AML-193 (cell line): ENCODE results near the gene CABLES1.

ENCODE experiments used
- DNase-seq, 2 experiments: peaks; one replicate each; lab custom pipeline; 2025; lab: John Stamatoyannopoulos, UW

The CABLES1 gene

DNA sequence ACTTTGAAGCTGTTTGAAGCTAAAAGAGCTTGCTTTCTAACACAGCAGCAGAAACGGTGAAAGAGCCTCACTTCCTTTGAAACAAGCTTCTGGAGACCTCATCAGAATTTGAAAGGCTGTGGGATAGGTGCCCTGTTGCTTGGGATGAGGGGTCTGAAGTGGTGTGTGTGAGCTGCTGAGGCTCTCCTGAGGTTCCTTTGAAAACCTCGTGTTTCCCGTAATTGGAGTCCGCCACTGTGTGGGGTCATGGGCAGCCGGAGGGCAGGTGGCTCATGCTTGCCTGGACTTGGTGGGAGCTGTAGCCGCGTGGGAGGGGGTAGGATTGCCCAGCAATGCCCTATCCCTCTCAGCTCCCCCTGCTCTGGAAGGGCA is 34.4 kb downstream of the CABLES1 start:
- DNase-seq: no peak

DNA sequence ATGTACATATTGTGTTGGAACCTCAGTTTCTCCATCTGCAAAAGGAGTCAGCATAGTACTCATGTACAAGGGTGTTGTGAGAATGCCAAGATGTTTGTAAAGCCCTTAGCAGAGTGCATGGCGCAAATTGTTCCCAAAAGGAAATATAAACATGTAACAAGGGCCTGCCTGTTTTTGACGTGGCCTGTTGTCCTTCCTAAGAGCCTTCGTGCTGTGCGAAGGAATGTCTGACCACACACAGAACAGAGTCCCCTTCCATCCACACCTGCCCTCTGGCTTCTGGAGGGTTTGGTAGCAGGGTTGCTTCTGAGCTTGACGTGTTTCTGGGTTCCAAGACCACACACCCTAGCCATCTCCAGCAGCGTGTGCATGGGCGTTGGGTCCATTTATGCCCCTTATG is 34.9 kb downstream of the CABLES1 start:
- no peak for DNase-seq

DNA sequence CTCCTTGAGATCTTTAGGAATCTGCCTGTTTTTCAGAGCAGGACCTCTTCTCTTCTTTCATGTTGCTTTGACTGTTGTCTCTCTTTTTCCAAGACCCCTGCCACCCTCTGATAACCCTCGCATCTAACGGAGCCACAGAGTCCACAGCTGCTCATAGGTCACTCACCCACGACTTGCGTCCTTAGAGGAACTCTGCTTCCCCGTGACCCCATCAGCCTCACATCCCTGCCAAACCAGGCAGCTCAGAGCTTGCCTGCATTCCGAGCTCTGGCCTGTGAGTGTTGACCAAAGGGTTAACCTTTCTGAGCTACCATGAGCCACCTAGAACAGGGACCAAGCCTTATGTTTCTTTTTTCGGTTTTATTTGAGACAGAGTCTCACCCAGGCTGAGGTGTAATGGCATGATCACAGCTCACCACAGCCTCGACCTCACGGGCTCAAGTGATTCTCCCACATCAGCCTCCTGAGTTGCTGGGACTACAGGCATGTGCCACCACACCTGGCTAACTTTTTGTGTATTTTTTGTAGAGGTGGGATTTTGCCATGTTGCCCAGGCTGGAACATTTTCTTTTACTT is 36.4 kb downstream of the CABLES1 start:
- DNase-seq: no peak

- no peak for DNase-seq
Observed at GRCh38 chr18:23172591-23173380, 37.5 kb downstream of the CABLES1 start.

- DNase-seq: no peak
Observed at GRCh38 chr18:23173912-23174311, 38.6 kb downstream of the CABLES1 start.

DNA sequence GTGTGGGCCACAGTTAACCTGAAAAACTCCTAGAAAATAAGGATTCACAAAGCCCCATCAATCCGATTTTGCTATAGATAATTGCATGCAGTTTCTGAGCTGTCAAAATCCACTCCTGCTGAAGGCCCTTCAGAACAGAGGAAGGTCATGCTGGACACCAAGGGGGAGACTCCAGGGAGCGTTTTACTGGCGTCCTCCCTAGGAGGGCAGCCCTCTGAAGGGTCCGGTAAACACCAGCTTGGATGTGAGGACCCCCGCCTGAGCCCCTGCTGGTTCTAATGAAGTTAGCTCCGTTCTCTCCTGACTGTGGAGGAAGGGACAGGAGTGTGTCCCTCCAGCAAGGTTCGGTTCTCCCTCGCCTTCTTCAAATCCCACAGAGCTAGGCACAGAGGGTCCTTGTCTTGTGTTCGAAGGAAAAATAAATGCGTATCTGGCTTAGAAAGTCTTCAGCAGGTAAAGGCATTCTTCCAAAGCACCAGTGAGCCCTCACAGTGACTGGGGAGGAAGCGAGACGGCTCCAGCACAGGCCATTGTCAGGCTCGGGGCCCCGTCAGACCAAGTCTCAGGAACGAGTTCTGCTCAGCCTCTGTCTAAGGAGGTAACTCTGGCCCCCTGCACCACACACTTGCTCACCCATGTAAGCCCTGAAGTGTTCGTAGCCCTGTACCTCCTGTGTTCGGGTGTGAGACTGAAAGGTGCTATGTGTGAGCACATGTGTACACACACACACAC is 41.6 kb downstream of the CABLES1 start:
- DNase-seq: no peak

GRCh38 chr18:23177433-23178072 is 42.3 kb downstream of the CABLES1 start:
- no peak for DNase-seq

DNA sequence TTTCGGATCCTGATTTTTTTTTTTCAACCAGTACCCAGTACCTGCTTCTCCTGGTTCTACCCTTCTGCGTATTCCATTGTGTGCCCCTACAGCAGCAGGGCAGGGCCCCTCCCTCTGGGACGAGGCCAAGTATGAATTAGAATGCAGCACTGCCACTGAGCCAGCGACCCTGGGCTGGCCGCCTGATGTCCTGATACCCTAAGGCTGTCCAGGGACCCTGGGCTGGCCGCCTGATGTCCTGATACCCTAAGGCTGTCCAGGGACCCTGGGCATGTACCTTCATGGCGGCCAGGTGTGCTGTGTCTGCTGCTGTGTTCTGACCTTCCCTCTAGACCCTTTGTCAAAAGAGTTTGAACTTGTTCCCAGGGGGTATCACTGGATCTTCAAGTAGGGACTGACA is 42.9 kb downstream of the CABLES1 start:
- DNase-seq: no peak

DNA sequence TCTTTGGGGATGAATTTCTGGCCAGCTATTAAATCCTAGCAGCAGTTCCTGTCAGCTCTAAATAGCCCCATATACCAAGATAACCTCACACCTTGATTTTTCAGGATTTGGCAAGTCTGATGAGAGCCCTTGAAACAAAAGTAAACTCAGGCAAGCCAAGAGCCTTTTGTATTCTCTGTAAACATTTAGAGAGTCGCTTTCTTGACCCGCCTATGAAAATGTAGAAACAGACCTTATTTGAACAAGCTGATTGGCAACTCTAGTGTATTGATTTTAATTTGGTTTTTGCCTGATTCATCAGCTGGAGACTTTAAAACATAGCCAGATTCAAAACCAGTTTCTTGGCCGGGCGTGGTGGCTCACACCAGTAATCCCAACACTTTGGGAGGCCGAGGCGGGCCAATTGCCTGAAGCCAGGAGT is 43.4 kb downstream of the CABLES1 start:
- no peak for DNase-seq

DNA sequence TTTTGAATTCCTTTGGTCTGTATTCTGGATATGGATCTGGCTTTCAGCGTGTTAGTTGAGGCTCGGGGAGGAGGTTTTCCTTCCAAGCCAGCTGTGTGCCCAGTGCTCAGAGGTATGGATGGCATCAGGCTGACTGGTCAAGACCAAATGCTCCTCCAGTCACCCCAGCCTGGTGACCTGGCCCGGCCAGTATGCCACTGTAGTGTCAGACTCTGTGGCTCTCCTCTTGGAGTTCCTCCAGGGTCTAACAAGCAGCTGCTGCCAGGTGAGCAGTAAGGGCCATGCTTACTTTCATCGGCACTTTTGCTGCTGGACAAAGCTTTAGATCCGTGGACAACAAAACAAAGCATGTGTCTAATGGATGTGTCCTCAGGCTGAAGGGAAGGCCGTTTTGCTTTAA is 44.1 kb downstream of the CABLES1 start:
- no peak for DNase-seq

DNA sequence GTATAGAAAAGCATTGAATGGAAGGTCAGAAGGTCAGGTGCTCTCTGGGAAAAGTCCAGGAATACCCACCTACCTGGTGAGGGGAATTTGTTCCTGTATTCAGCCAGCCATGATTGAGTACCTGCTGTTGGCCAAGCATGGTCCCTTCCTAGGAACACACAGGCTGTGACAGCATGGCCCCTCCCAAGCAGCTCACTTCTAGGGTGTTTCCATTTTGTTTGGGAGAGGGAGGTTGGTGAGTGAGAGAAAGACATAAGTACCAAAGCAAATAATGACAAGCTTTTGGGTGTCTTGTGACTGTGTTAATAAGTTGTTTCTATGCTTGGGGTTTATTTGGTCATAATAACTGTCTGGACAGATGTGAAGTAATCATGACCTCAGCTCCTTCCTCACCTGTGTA is 46.3 kb downstream of the CABLES1 start:
- DNase-seq: no peak

DNA sequence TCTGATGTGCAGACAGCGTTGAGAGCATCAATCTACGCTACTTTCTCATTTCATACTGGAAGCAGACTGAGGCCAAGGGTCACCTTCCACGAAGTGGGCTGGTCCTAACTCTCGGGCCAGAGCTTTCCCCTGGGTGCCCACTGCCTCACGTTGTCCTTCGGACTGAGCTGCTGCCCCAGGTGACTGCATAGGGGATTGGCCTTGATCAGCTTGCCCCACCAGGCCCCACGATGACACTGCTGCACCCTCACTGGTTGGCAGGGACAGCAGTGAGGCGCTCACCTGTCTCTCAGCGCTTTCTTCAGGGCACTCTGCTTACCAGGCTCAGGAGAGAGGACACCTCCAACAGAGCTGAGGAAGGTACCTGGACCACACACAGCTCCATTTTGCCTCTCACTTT is 47.3 kb downstream of the CABLES1 start:
- DNase-seq: no peak

DNA sequence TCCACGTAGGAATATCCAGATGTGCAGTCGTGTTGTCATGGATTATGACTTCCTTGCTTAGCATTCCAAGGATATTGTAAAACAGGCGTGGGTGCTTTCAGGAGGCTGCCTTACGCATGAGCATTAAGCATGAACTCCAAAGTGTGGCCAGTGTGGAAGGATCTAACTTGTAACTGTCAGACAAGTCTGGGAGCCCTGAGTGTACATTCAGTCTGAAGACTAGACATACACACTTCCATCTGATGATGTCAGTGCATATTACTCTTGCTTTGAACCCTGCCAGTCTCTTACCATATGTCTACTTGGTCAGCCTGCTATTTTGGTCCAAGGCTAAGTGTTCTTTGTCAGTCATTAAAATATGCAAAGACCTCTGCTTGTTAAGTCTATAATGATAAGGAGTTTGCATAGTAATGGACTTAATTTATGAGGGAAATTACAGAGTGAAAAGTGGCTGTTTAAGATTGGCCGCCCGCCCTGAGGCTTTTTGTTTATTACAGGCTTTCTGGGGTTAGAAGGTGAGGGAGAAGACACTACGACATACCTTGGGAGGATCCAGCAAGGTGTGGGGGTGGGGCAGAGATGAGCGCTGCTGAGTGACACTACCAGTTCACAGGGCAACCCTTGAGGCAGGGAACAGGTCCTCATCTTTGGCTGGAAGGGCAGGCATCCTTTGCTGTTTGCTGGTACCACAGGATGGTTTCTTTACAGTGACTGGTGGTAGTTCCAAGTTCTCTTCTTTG is 48.3 kb downstream of the CABLES1 start:
- no peak for DNase-seq

DNA sequence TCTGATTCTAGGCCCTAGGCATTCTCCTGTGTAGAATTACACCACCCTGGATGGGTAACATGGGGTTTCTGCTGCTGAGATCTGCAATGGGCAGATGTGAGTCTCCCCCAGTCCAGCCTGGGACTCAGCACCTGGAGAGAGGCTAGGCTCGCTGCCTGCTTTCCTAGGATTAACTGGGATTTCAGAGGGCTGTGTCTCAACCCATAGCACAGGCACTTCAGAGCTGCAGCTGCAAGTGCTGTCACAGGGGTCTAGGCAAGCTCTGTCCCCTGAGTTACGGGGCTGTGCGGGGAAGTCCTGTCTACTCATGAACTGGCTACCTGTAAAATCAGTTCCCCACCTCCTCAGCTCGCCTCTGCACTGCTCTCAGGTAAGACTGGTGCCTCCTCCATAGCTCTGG is 51.5 kb downstream of the CABLES1 start:
- DNase-seq: no peak

DNA sequence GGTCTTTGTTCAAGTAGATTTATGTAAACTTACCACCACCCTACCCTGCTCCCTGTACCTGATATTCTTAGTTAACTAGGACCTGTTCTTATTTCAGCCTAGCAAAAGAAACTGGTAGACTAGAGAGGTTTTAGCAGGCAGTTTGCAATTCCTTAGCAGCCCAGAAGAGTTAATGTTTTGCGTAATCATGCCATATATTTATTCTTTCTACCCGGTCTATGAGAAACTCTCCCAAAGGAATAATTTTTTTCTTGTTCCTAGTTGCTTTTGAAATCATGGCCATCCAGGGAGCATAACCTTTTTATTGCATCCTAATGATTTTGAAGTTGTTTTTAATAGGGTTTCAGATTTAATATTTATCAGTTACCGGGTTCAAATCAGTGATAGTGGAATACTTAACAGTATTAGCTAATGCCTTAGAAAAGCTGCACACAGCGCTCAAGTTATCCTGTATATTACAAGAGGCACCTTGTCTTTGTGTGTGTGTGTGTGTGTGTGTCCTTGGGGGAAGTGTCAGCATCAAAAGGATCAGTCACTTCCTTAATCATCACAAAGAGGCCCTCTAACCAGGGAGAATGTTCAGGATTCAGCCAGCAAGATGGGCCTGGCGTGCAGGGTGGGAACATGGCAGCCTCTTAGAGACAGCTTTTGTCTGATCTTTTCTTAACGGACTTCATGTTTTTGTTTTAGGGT is 52.9 kb downstream of the CABLES1 start:
- no peak for DNase-seq

- no peak for DNase-seq
Observed at GRCh38 chr18:23189099-23189498, 53.8 kb downstream of the CABLES1 start.

GRCh38 chr18:23189768-23190661 is 54.7 kb downstream of the CABLES1 start:
- DNase-seq: no peak

DNA sequence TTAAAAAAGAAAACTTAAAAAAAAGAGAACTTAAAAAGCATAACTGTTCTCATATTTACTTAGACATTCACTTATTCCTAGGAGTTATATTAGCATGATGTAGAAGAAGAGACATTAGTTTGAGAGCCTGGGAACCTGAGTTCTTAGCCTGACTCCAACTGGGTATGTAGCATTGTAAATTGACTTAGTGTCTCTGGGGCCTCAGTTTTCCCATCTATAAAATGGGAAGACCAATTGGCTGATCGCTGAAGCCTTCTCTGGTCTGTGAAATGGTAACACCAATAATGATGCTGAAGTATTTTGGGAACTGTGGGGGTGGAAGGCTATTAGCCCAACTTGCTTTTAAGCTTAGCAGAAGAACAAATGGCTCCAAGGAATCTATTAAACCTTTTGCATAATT is 55.9 kb downstream of the CABLES1 start:
- no peak for DNase-seq

GRCh38 chr18:23193742-23194141 is 58.5 kb downstream of the CABLES1 start:
- no peak for DNase-seq
